Osteocyte (in vitro differentiated cells): ENCODE measurements around the gene TMEM252. TPM values are rescaled to one million over a fixed set of nuclear protein-coding genes. Genes with fewer than 3 reads are reported as not detected.
A peak's percentile ranks its signal among the peaks of the same experiment; 100 is the strongest.

ENCODE experiments used
- DNase-seq: peaks from one replicate; pipeline ENCODE4 v3.0.0; 2021; ENCODE audit warnings: mixed read lengths; ENCODE audit not compliant: unreplicated experiment; ENCODE audit errors: extremely low spot score
- H3K27ac Mint-ChIP-seq: one replicate; pipeline ENCODE4 v1.8.0; 2021; ENCODE audit warnings: mild to moderate bottlenecking, mixed read lengths; ENCODE audit not compliant: unreplicated experiment
- H3K27me3 Mint-ChIP-seq: one replicate; pipeline ENCODE4 v1.8.0; 2021; ENCODE audit warnings: mixed read lengths; ENCODE audit not compliant: unreplicated experiment
- H3K36me3 Mint-ChIP-seq: one replicate; pipeline ENCODE4 v1.8.0; 2021; ENCODE audit warnings: mixed read lengths; ENCODE audit not compliant: unreplicated experiment
- H3K4me1 Mint-ChIP-seq: one replicate; pipeline ENCODE4 v1.8.0; 2021; ENCODE audit warnings: mixed read lengths; ENCODE audit not compliant: unreplicated experiment
- H3K4me3 Mint-ChIP-seq: one replicate; pipeline ENCODE4 v1.8.0; 2021; ENCODE audit warnings: mild to moderate bottlenecking, moderate library complexity, mixed read lengths; ENCODE audit not compliant: unreplicated experiment
- H3K9me3 Mint-ChIP-seq: one replicate; pipeline ENCODE4 v1.8.0; 2021; ENCODE audit warnings: mixed read lengths; ENCODE audit not compliant: unreplicated experiment
- CTCF ChIP-seq: fragments of 200-600 bp; sonication (generic); IDR thresholded peaks from 2 replicates; pipeline ENCODE4 v1.5.0; 2021; ENCODE audit warnings: antibody characterized with exemption, mild to moderate bottlenecking, moderate library complexity
- total RNA-seq: library from RNA; stranded (reverse); gene quantifications from 2 replicates; pipeline ENCODE4 v1.2.1, GENCODE V29; 2021

The TMEM252 gene
- total RNA-seq, 1 donor from 2014 or later, result not detected

GRCh38 chr9:68560071-68560844 is 19.6 kb upstream of the TMEM252 start:
- Mint-ChIP-seq H3K9me3 (peaks cover 7% of the 10 kb centered on the region), H3K36me3 (no peaks in the 10 kb centered on the region), H3K27ac (no peak overlapping the region), H3K27me3 (no peaks in the 10 kb centered on the region), H3K4me3 (no peak overlapping the region), H3K4me1 (no peaks in the 10 kb centered on the region)
- TF ChIP-seq CTCF, result peak; percentile 10
- DNase-seq, result no peak

DNA sequence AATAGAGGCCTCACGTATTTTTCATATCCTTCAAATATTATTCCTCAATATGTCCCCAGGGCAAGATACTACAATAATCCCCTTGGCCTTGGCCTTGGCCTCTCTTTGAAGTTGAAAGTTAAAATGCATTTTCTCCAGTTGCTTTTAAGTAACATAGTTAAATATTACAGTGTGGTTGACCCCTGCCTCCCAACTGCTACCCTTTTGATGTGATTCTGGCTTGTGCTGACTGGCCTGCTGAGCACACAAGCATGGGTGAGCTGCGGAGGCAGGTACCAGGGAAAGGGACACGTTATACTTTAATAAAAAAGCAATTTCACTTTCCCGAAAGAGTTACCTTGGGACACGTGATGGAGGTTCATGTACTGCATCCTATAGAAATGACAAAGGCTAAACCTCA is 17.9 kb upstream of the TMEM252 start:
- TF ChIP-seq CTCF, result no peak
- no peaks in the 10 kb centered on the region for H3K27me3 Mint-ChIP-seq
- H3K36me3 Mint-ChIP-seq, result no peaks in the 10 kb centered on the region
- no peak for DNase-seq
- H3K27ac Mint-ChIP-seq, result no peak overlapping the region
- no peak overlapping the region for H3K4me3 Mint-ChIP-seq
- peaks cover 7% of the 10 kb centered on the region for H3K9me3 Mint-ChIP-seq
- H3K4me1 Mint-ChIP-seq, result no peaks in the 10 kb centered on the region

DNA sequence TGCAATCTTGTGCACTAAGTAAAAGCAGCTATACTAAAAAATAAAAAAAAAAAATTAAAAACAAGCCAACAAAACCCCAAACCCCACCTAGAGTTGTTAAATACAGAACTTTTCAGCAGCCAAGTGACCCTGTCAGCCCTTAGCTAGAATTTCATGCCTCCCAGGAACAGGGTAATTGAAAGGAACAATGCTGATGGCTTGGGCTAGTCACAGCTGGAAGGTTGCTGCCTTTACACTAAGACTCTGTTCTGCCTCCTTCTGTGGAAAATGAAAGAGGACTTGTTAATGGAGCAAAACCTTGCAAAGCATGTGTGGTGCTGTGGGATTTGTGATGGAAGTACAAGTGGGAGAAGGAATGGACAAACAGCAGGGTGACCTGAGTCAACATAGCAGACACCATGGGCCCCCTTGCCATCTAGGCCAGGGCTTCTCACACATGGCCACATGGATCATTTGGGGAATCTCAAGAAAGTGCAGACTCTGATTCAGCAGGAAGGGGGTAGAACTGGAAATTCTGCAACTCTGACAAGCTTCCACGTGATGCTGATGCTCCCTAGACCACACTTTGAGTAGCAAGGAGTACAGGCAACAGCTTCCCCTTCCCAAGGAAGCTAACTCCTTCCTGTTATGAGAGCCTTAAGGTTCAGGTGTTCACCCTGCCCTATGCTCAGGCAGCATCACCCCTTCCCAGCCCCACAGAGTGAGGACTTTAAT is 14.9 kb upstream of the TMEM252 start:
- H3K27me3 Mint-ChIP-seq, result no peaks in the 10 kb centered on the region

GRCh38 chr9:68552700-68553476 is 12.2 kb upstream of the TMEM252 start:
- TF ChIP-seq CTCF, result no peak
- Mint-ChIP-seq H3K36me3 (no peaks in the 10 kb centered on the region), H3K27ac (no peak overlapping the region), H3K4me3 (no peak overlapping the region), H3K27me3 (no peaks in the 10 kb centered on the region), H3K4me1 (no peaks in the 10 kb centered on the region), H3K9me3 (peaks cover 3% of the 10 kb centered on the region)
- no peak for DNase-seq

More for the DNA sequence above, 14.9 kb upstream of the TMEM252 start:
- Mint-ChIP-seq H3K36me3 (no peaks in the 10 kb centered on the region), H3K9me3 (peaks cover 7% of the 10 kb centered on the region), H3K4me1 (no peaks in the 10 kb centered on the region), H3K27ac (no peak overlapping the region), H3K4me3 (no peak overlapping the region)
- no peak for DNase-seq
- no peak for TF ChIP-seq CTCF
